H1 (cell line): ENCODE results near the gene ADARB2. TPM values are rescaled to one million over a fixed set of nuclear protein-coding genes. Genes with fewer than 3 reads are reported as not detected.

Source experiments
- BRCA1 ChIP-seq: IDR thresholded peaks from 2 replicates; pipeline ENCODE4 v1.6.1; 2012; ENCODE audit warnings: low read depth, low read length, improper control_type of control experiment
- CTBP2 ChIP-seq: IDR thresholded peaks from 2 replicates; pipeline ENCODE4 v1.7.0; 2011; ENCODE audit warnings: borderline replicate concordance, mild to moderate bottlenecking, moderate library complexity, mixed read lengths, low read length; ENCODE audit not compliant: insufficient read depth, insufficient read length
- polyA plus RNA-seq, 7 experiments: library from polyadenylated mRNA; depleted of rRNA in 3 of 7; stranded (reverse) in 5 of 7; unstranded in 2 of 7; fragments of >200 nt in 5 of 7; fragments of 200-250 nt in 2 of 7; gene quantifications; 1 replicate in 5 of 7; 2 replicates in 1 of 7; 4 replicates in 1 of 7; pipeline versions ENCODE4 v1.2.1 to v1.2.3, GENCODE V29; 2011 to 2013; ENCODE audit warnings: missing spikeins in 2 of 7, mixed read lengths in 2 of 7
- total RNA-seq: library from RNA; stranded (reverse); fragmentation: NEBNext Ultra II Directional; extraction: Animal tissue kit (Norgen Biotek cat#: 25700); gene quantifications from 2 replicates; pipeline ENCODE4 v1.2.1, GENCODE V29; 2021

ADARB2 gene
- total and polyA plus RNA-seq, 2 of the 8 experiments (the other 6 are each of a cell fraction or from before 2014, with no cell fraction given) = 2.2 to 2.8 TPM

DNA sequence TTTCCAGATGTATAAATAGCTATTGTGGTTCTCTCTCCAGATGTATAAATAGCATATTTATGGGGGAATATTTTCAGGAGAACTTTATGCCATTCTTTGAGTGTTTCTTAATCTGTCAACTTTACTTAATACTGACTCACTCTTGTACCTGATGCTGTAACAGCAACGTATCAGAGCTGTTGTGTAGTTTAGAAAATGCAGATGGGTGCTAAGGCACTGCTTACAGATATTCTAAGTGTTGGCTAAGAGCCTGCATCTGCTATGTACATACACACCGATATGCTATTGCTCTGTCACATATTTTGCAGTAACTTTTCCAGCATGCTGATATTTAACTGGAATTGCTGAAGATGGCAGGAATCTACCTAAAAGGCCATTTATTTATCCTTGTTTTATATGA lies 609.2 kb downstream of the ADARB2 start (continued):
- no peak for TF ChIP-seq CTBP2
- TF ChIP-seq BRCA1 = no peak
